PFSK-1 (cell line): Measurements from ENCODE around the gene GRIP1.

Experiments used
- POLR2AphosphoS5 ChIP-seq: IDR thresholded peaks from 2 replicates; pipeline ENCODE4 v1.6.1; 2012; ENCODE audit warnings: low read depth, mild to moderate bottlenecking, control low read depth, low read length, moderate library complexity
- REST ChIP-seq, 2 experiments: IDR thresholded peaks; 2 replicates each; pipeline versions ENCODE4 v1.6.1 to v1.8.0; 2011 to 2012; ENCODE audit warnings: low read depth in 2 of 2, low read length in 2 of 2, control low read depth in 1 of 2, inconsistent platforms in 1 of 2, mild to moderate bottlenecking in 1 of 2, moderate library complexity in 1 of 2; ENCODE audit not compliant: insufficient read depth in 1 of 2
- TAF1 ChIP-seq: IDR thresholded peaks from 2 replicates; pipeline ENCODE4 v1.6.1; 2012; ENCODE audit warnings: low read length, control low read depth, borderline replicate concordance; ENCODE audit not compliant: insufficient read depth

DNA sequence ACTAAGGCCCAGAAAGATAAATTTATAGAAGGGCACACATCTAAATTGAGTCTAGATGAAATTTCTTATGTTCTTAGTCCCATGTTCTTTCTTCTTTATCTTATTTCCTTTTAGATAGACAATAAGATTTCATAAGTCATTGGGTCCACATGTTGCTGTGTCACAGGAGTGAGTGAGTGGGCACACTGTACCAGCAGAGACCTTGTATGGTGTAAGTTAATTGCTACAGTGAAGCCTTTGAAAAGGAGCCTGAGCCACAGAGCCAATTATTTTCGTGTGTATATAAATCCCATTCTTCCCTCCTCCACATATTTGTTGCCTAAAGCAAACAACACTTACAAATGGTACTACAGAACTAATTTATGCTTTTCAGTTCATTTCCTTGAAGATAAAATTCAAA, 79.1 kb downstream of the GRIP1 start:
- TF ChIP-seq POLR2AphosphoS5 (no peak), REST (IDR thresholded peaks at IDR 0.05; ENCODE audit: insufficient read depth in 1 of 2, low read depth in 2 of 2, low read length in 2 of 2) (no peak), TAF1 (no peak)
